ENCODE measurements around the gene CHD2.

The CHD2 gene

DNA sequence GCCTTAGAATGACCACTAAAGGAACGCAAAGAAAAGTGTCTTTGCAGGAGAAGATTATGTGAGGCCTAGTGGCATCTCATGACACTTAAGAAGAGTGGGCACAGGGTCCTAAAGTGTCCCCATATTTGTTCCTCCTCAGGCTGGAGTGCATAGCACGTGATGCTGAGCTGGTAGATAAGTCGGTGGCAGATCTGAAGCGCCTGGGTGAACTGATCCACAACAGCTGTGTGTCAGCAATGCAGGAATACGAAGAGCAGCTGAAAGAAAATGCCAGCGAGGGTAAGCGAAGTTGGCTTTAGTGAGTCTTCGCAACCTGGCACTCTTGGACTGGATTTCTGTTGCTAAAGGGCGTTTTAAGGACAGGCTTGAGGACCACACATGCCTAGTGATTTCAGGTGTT lies 92.6 kb downstream of the CHD2 start:
- H3K27ac ChIP-seq: no peak overlapping the region
- DNase-seq (ENCODE audit: low read depth, low spot score): no peak

DNA sequence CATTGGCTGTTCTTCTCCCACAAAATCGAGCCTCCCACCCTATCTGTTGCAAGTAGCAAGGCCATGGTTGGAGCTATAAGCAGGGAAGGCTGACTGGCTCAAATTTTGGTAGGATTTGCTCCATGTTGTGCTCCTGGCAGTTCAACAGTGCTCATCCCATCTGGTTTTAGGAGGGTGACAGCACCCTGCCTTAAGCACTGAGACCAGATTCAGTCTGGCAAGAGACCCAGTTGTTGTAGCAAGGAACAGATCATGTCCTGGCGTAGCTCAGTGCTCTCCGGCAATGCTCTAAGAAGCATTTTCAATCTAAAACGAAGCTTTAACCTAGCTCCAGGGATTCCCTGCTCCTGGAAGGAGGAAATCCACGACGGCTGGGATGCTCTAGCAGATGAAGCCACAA lies 97.7 kb downstream of the CHD2 start:
- DNase-seq (ENCODE audit: low read depth, low spot score): no peak
- no peak overlapping the region for H3K27ac ChIP-seq

DNA sequence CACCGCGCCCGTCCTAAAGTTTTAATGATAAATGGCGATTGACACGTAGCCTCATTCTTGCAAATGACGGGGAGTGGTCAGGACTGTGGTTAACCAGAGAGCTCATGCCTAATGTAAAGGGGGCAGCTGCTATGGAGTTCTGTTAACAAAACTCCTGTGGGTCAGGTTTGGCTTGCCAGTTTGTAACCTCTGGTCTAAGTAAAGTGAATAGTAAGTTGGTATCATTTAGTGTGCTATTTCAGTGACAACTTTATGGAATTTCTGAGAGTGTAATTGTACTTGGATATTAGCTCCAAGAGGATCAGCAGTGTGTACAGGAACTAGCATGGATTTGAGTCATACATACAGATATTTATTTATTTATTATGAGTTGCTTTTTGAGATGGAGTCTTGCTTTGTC lies 101.0 kb downstream of the CHD2 start:
- DNase-seq (ENCODE audit: low read depth, low spot score): no peak
- H3K27ac ChIP-seq: no peak overlapping the region

DNA sequence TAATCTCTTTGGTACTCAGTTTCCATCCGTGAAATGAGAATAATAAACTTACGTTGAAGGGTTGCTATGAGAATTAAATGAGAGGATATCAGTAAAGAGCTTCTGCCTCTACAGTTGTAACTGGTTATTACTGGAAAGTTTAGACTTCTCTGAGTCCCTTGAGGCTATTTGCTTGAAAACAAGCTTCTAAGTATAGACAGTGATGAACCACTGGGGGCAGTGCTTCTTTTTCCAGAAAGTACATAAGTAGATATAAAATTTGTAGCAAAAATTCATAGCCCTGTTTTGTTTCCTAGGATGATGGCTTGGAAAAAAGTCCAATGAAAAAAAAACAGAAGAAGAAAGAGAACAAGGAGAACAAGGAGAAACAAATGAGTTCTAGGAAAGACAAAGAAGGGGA lies 101.8 kb downstream of the CHD2 start:
- H3K27ac ChIP-seq: no peak overlapping the region
- no peak for DNase-seq (ENCODE audit: low read depth, low spot score)

DNA sequence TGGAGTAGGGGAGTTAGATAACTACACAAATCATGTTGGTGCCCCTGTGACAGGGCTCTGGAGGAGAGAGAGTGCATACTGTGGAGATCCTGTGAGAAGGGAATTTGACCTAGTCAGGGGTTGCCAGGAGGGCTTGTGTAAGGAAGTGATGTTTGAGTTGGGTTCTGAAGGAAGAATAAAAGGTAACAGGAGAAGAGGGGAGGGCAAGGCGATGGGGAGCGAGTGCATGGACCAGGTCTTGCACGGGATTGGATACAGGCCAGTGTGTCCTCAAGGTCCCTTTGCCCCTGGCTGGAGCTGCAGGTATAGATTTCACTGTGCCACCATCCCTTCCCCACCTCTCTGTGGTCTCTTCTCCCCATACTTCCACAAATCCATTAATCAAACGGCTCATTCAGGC lies 105.0 kb downstream of the CHD2 start:
- no peak overlapping the region for H3K27ac ChIP-seq
- no peak for DNase-seq (ENCODE audit: low read depth, low spot score)

DNA sequence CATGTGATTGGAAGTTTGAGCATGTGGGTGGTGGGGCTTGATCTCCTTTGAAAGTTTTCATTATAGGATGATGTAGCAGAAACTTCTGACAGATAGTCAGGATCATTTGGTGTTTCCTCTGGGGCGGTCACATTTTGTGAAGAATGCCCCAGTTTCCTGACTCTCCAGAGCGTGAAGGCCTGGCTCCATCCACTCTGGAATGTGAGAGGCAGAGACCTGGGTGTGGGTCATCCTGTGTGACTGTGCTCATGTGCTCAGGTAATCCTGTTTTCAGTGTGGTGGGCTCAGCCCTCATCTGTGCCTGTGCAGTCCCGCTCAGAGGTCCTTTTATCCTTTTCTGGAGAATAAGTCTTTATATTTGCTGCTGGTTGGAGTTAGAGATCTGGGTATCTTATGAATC lies 107.9 kb downstream of the CHD2 start:
- DNase-seq (ENCODE audit: low read depth, low spot score): no peak
- H3K27ac ChIP-seq: no peak overlapping the region

DNA sequence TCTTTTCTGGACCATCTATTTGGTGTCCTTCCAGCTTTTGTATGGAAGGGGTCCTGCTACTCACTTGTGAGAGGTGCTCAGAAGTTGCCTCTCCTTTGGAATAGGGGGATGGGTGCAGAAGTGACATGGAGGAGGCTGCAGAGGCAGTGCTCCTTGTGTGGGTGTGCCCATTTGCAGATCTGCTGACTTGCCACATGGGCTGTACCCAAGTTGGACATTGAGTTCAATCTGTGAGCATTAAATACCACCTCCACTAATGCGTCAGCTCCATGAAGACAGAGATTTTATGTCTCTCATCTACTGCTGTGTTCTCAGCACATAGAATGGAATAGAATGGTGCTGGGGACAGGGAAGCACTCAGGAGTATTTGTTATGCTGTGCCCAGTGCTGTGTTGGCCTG lies 112.7 kb downstream of the CHD2 start:
- no peak for DNase-seq (ENCODE audit: low read depth, low spot score)
- H3K27ac ChIP-seq: no peak overlapping the region

DNA sequence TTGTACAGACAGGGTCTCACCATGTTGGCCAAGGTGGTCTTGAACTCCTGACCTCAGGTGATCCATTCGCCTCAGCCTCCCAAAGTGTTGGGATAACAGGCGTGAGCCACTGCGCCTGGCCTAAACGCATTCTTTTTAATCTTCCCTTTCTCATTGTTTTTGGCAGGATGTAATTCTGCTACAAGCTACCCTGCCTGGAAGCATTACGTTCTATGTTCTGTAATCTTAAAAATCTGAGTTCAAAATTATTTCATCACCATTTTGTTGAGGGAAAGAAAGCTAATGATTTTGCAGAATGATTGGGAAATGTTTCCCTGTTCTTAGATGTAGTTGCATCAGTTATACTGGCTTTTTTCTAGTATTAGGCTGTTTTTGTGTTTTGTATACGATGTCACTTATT lies 117.4 kb downstream of the CHD2 start:
- DNase-seq (ENCODE audit: low read depth, low spot score): no peak
- peak overlapping the region; percentile 3 for H3K27ac ChIP-seq

DNA sequence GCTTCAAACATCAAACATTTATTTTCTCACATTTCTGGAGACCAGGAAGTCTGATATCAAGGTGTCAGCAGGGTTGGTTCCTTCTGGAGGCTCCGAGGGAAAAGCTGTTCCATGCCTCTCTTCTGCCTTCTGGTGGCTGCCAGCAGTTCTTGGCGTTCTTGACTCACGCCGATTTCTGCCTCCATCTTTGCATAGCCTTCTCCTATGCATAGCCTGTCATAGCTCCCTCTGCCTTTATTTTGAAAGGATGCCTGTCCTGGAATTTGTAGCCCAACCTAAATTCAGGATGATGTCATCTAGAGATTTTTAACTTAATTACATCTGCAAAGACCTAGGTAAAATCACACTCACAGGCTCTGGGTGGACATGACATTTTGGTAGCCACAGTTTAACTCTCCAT lies 118.5 kb downstream of the CHD2 start:
- no peak for DNase-seq (ENCODE audit: low read depth, low spot score)
- no peak overlapping the region for H3K27ac ChIP-seq

DNA sequence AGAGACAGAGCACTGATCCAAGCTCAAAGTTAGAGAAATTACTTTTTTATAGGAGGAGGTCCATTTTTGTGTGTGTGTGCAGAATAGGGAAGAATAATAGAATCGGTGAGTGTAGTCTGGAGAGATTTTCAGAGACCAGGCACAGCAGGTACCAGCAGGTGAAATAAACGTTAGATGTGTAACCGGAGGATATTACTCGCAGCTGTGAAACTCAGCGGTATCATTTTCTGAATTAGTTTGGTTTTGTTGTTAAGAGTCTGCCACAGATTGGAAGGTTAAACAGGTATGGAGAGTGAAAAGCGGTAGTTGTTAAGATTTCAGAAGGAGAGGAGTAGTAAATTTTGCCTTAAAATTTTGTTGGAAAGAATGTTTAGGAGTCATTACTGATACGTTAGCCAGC lies 119.0 kb downstream of the CHD2 start:
- no peak for DNase-seq (ENCODE audit: low read depth, low spot score)
- no peak overlapping the region for H3K27ac ChIP-seq

DNA sequence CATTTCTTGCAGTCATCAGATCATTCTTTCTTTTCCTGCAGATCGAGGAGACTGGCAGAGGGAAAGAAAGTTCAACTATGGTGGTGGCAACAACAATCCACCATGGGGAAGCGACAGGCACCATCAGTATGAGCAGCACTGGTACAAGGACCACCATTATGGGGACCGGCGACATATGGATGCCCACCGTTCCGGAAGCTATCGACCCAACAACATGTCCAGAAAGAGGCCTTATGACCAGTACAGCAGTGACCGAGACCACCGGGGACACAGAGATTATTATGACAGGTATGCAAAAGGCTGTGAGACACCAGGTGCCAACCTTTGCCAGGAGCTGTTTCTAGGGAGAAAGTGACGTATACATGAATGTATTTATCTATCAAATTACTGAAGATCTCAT lies 119.8 kb downstream of the CHD2 start:
- H3K27ac ChIP-seq: no peak overlapping the region

DNA sequence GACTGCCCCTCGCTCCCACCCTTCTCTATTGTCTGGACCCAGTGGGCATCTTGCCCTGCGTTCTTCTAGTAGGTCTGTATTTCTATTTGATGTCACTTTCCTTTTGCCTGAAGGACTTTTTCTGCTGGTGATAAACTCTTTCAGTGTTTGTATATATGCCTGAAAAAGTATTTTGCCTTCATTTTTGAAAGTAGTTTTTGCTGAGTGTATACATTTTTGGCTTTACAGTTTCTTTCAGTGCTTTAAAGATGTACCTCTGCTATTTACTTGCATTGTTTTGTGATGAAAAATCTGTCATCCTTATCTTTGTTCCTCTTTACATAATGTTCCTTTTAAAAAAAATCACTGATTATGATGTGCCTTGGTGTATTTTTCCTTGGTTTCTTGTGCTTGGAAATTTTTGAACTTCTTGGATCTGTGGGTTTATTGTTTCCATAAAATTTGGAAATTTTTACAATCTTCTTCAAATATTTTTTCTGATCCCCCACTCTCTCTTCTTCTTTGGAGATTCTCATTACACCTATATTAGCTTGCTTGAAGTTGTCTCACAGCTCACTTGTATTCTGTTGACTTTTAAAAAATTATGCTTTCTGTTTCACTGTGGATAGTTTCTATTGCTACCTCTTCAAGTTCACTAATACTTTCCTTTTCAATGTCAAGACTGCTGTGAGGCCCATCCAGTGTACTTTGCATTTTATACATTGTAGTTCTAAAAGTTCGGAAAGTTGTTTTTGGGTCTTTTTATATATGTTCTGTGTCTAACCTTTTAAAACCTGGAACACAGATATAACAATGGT lies 121.0 kb downstream of the CHD2 start:
- no peak overlapping the region for H3K27ac ChIP-seq
- DNase-seq (ENCODE audit: low read depth, low spot score): no peak

More for the DNA sequence above, 119.8 kb downstream of the CHD2 start:
- DNase-seq (ENCODE audit: low read depth, low spot score): no peak

DNA sequence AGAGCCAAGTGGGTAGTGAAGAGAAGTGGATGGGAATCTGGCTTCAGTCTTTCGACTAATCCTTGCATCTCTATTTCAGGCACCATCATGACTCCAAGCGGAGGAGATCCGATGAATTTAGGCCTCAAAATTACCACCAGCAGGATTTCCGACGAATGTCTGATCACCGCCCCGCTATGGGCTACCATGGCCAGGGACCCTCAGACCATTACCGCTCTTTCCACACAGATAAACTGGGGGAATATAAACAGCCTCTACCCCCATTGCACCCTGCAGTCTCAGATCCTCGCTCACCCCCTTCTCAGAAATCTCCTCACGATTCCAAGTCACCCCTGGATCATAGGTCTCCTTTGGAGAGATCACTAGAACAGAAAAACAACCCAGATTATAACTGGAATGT lies 124.2 kb downstream of the CHD2 start:
- DNase-seq (ENCODE audit: low read depth, low spot score): no peak
- no peak overlapping the region for H3K27ac ChIP-seq

DNA sequence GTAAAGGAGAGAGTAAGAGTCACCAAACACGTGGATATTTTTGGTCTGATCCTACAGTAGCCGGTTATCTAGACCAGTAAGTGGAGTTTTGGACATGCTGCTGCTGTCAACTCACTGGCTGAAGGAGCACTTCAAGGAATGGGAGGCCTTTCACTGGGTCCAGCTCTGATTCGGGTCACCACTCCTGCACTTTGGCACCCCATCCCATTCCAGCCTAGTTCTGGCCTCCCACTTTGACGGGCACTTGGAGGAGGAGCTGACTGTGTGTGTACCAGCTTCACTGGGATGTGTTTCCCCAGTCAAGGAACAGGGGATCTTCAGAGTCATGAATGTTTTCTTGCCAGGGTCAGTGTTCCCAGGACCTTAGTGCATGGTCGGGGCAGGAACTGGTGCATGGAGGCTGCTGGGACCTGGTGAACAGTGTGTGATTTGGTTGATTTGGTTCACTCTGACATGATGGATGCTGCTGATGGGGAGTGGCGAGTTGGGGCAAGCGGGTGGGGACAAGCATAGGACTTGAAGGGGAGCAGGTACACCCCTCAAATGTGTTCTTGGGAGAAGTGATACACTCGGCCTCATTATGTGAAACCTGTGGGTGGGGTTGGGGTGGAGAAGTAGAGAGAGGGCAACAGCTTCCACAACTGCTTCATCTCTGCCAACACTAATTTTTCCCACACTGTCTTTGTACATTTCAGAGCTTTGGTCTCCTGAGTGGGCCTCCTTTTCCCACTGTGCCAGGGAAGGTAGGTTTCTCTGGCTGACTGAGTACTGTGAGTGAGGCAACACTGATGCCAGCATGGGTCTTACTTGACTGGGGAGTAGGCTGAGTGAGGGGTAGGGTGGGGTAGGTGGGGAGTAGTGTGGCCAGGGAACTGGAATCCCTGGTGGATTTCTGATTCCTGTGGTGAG lies 124.8 kb downstream of the CHD2 start:
- H3K27ac ChIP-seq: no peak overlapping the region
- DNase-seq (ENCODE audit: low read depth, low spot score): no peak

DNA sequence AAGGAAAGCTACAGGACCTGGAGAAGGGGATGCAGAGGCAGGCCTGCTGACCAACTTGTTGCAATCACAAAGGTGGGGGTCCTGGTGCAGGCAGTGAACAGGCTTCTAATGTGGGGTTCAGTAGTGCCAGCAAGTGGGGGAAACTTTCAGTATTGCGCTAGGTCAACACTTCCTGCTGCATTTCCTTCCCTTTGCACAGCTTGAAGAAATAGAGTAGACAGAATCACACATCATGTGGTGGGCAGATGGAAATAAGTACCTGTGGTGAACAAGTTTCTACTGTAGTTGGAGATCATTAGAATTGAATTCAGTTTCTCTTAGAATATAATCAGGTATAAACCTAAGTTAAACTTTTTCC lies 125.5 kb downstream of the CHD2 start:
- DNase-seq (ENCODE audit: low read depth, low spot score): no peak
- H3K27ac ChIP-seq: no peak overlapping the region

DNA sequence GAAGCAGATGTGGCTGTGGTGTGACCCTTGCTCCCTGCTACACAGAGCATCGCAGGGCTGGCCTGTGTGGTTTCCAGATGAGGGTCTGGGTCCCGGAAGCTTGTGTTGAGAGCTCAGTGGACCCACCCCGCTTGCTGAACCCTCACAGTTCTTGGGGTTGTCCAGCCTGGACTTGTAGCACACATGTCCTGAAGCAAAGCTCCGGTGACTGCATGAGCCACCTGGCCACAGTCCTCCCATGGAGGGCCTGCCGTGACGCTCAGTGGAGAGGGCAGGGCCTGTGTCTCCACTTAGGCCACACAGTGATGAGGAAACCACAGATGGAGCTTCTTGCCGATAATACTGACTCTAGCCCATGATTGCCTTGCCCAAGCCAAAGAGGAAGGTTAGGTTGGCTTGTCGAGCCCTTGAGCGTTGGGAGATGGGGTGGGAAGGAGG lies 126.3 kb downstream of the CHD2 start:
- DNase-seq (ENCODE audit: low read depth, low spot score): no peak
- H3K27ac ChIP-seq: peak overlapping the region; percentile 76

DNA sequence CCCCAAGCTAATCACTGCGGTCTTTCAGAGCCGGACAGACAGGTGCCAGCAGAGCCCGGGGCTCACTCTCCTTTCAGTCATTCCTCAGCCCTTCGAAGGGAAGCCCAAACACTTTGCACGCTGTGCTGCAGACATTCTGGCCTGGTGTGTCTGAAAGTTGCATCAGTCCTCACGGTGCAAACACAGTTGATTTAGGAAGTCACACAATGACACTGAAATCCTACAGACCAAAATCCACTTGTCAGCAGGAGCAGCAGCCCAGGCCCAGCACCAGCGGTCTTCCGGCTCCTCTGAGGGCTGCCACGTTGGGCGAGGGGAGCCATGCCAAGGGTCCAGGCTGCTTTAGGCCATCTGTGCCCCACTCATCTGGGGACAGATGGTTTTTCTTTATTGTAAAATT lies 127.3 kb downstream of the CHD2 start:
- peak overlapping the region; percentile 76 for H3K27ac ChIP-seq
- no peak for DNase-seq (ENCODE audit: low read depth, low spot score)

DNA sequence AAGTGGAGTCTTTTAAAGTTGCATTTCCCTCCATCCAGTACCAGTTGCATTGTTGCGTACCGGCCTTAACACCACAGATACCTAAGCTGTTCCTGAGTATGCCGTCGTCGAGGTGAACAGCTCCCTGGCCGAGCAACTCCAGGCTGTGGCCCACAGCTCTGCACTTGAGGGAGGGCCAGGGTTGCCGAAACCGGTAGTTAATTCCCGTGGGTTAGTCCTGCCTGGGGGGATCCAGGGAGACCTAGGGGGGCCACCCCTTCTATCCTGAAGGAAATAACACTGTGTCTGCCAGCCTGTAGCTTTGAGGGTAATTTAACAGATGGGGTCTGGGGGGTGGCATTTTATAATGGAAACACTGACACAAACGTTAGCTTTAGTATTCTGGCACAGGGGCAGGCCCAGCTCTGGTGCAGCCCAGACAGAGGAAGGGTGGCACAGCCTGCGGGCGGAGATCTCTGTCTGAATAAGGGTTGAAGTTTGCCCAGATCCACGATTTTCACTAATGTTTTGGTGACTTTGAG lies 128.0 kb downstream of the CHD2 start:
- no peak for DNase-seq (ENCODE audit: low read depth, low spot score)
- H3K27ac ChIP-seq: peak overlapping the region; percentile 76

DNA sequence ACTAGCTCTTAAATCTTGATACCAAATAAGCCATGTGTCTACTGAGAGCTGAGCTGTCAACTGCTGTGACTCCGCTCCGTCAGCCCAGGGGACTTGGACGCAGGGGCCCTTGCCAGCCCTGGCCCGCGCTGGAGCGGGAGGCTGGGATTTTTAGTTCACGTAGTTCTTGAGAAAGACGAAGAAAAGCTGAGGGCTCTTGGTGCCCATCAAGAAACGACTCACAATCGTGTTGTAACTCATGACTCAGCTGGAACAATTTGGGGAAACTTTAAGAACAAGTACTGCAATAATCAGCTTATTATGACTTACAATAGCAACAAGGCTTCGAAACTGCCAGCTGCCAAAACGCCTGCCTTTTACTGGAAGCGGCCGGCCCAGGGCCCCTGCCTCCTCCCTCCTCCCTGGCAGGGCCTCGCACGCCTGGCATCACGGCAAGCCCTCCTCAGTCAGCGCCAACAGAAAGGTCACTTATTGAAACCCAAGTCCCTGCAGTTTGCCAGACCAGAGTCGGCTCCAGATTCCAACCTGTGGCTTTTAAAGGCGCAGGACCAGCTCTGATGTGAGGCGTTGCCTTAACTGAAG lies 128.6 kb downstream of the CHD2 start:
- DNase-seq (ENCODE audit: low read depth, low spot score): peak; percentile 53
- H3K27ac ChIP-seq: peak overlapping the region; percentile 76

DNA sequence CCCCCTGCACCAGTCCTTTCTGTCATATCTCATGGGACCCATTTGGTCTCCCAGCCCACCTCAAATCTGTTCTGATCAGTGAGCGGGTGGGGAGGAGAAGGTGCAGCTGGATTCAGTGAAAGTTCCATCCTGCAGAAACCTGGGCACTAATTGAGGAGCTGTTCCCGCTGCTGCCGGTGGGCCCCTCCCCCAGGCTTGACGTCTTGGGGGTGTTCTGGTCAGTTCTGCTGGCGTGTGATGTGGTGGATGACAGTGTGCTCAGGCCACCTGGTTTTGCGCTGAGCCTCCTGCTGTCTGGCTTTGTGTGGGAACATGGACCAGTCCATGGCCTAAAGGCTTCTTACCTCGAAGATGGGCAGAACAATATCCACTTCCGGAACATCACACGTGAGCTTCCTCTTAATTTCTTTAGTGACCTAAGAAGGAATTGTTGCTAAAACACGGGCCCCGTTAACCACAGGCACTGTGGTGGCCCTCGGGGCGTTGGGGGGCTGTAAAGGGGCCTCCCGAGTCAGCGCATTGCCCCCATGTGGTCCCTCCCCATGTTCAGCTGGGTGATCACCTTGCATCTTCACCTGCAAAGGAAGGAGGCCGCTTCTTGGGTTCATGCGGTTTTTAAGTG lies 129.2 kb downstream of the CHD2 start:
- peak overlapping the region; percentile 76 for H3K27ac ChIP-seq
- DNase-seq (ENCODE audit: low read depth, low spot score): no peak
